ENCODE data around the gene FBRSL1. TPM values are rescaled to one million over a fixed set of nuclear protein-coding genes. Genes with fewer than 3 reads are reported as not detected.

FBRSL1 gene
- total RNA-seq, 1 experiment from 2014 or later: 124 TPM

GRCh38 chr12:132444957-132445883, 44.7 kb upstream of the FBRSL1 start:
- Histone ChIP-seq H3K27me3 (ENCODE audit: insufficient read depth, low read length) (no peaks in the 10 kb centered on the region), H3K9ac (ENCODE audit: low read length) (peak overlapping the region; percentile 82), H4K20me1 (ENCODE audit: insufficient read depth) (no peaks in the 10 kb centered on the region), H3K79me2 (ENCODE audit: insufficient read depth, low read length) (no peaks in the 10 kb centered on the region), H3K4me2 (ENCODE audit: low read length) (peak overlapping the region; percentile 90), H3K27ac (ENCODE audit: low read depth, low read length) (peak overlapping the region; percentile 50), H3K9me2 (ENCODE audit: insufficient read depth) (no peaks in the 10 kb centered on the region), H3K4me3 (replicated peaks in 1 of 2; ENCODE audit: low read depth in 1 of 2, low read length in 2 of 2) (peak overlapping the region; percentile 93), H3K9me3 (ENCODE audit: control insufficient read depth in 1 of 2, insufficient read depth in 1 of 2, low read depth in 1 of 2, low read length in 2 of 2) (no peaks in the 10 kb centered on the region; a peak in 1 of 4 replicates), H2AFZ (ENCODE audit: low read depth, low read length, poor library complexity, severe bottlenecking) (no peak overlapping the region), H3K4me1 (ENCODE audit: control insufficient read depth in 1 of 2, insufficient read depth in 2 of 2, low read length in 2 of 2) (peaks cover 0 to 13% of the 10 kb centered on the region in 2 experiments; a peak in 2 of 4 replicates), H3K36me3 (ENCODE audit: control insufficient read depth in 1 of 2, insufficient read depth in 2 of 2, low read length in 2 of 2) (no peaks in the 10 kb centered on the region)
- TF ChIP-seq SP1 (IDR thresholded peaks at IDR 0.05; ENCODE audit: low read depth): no peak
- TF ChIP-seq EZH2 (IDR thresholded peaks at IDR 0.05): no peak
- no peak for TF ChIP-seq JUND (IDR thresholded peaks at IDR 0.05)
- TF ChIP-seq ZBTB33 (IDR thresholded peaks at IDR 0.05; ENCODE audit: extremely low read depth, insufficient replicate concordance, low read length): no peak
- no peak for TF ChIP-seq RAD21 (IDR thresholded peaks at IDR 0.05; ENCODE audit: low read depth)
- no peak for TF ChIP-seq ZFX (IDR thresholded peaks at IDR 0.05)
- TF ChIP-seq TCF7L2 (IDR thresholded peaks at IDR 0.05; ENCODE audit: borderline replicate concordance, extremely low read depth, insufficient read depth, insufficient read length): no peak
- no peak for TF ChIP-seq EGR1 (IDR thresholded peaks at IDR 0.05; ENCODE audit: low read depth)
- TF ChIP-seq SIN3A (IDR thresholded peaks at IDR 0.05; ENCODE audit: low read depth): no peak
- TF ChIP-seq CBX3 (IDR thresholded peaks at IDR 0.05; ENCODE audit: low read depth): no peak
- TF ChIP-seq REST (IDR thresholded peaks at IDR 0.05; ENCODE audit: low read depth): no peak
- no peak for TF ChIP-seq ZNF274 (IDR thresholded peaks at IDR 0.05; ENCODE audit: low read depth, low read length)
- POLR2A ChIA-PET: no interaction called here
- TSS peak; percentile 91 for BruUV-seq (replicated peaks)
- CTCF ChIA-PET: no interaction called here
- DNase-seq (ENCODE audit: low read depth, low spot score) (no peak), ATAC-seq (peak; percentile 67)
- RAD21 ChIA-PET (ENCODE audit: low non-redundant PET in 1 of 2, low total read pairs in 2 of 2, uncharacterized antibody in 2 of 2, unreplicated experiment in 2 of 2): no interaction called here
- intact Hi-C loops (cut with micrococcal nuclease): no loop called here
